K562 (cell line): ENCODE results near the gene AGPAT2. TPM values are rescaled to one million over a fixed set of nuclear protein-coding genes. Genes with fewer than 3 reads are reported as not detected.

Source experiments
- ASH1L ChIP-seq: fragments of 450-650 bp; IDR thresholded peaks from 2 replicates; pipeline ENCODE4 v1.6.1; 2018; ENCODE audit warnings: borderline replicate concordance, mild to moderate bottlenecking, low read depth; ENCODE audit not compliant: partially characterized antibody
- CBFB ChIP-seq: sonication (generic); formaldehyde crosslinking; IDR thresholded peaks from 2 replicates; pipeline ENCODE4 v1.4.0; 2020; ENCODE audit warnings: mild to moderate bottlenecking, missing genetic modification reagents
- CTBP1 ChIP-seq: fragments of 450-650 bp; IDR thresholded peaks from 2 replicates; pipeline ENCODE4 v1.6.1; 2016; ENCODE audit warnings: borderline replicate concordance
- FOXM1 ChIP-seq, 2 experiments: fragments of 450-650 bp in 1 of 2; sonication (generic) in 1 of 2; formaldehyde crosslinking in 1 of 2; IDR thresholded peaks; 2 replicates each; pipeline versions ENCODE4 v1.6.1 to v1.9.0; 2017 to 2022; ENCODE audit warnings: low read depth in 2 of 2, mild to moderate bottlenecking in 2 of 2, missing genetic modification reagents in 1 of 2, moderate library complexity in 1 of 2
- FOXO4 ChIP-seq: fragments of 450-650 bp; formaldehyde crosslinking; IDR thresholded peaks from 2 replicates; pipeline ENCODE4 v1.4.0; 2020; ENCODE audit warnings: mild to moderate bottlenecking, moderate library complexity
- HNRNPUL1 ChIP-seq: fragments of 200-400 bp; formaldehyde crosslinking; IDR thresholded peaks from 2 replicates; pipeline ENCODE4 v1.6.1; 2017; ENCODE audit warnings: low read length
- KDM2B ChIP-seq: fragments of 250-450 bp; sonication (Bioruptor Pico); IDR thresholded peaks from 2 replicates; pipeline ENCODE4 v1.8.0; 2021; ENCODE audit warnings: mild to moderate bottlenecking, moderate library complexity
- NFIC ChIP-seq: fragments of 450-650 bp; IDR thresholded peaks from 2 replicates; pipeline ENCODE4 v1.6.1; 2017; ENCODE audit warnings: mild to moderate bottlenecking, inconsistent platforms
- TFAP4 ChIP-seq: sonication (generic); formaldehyde crosslinking; IDR thresholded peaks from 2 replicates; pipeline ENCODE4 v1.8.0; 2022; ENCODE audit warnings: missing genetic modification reagents, mild to moderate bottlenecking, moderate library complexity, borderline replicate concordance
- THRAP3 ChIP-seq: fragments of 450-650 bp; IDR thresholded peaks from 2 replicates; pipeline ENCODE4 v1.6.1; 2016; ENCODE audit warnings: mild to moderate bottlenecking, inconsistent platforms, borderline replicate concordance
- U2AF2 ChIP-seq: fragments of 200-400 bp; formaldehyde crosslinking; optimal IDR thresholded peaks from 2 replicates; pipeline ENCODE3; 2017; ENCODE audit warnings: low read depth, mild to moderate bottlenecking, low read length
- UBTF ChIP-seq, 2 experiments: IDR thresholded peaks; 2 replicates each; pipeline ENCODE4 v1.6.1; 2012; ENCODE audit warnings: improper control_type of control experiment in 2 of 2, low read depth in 2 of 2, low read length in 2 of 2, borderline replicate concordance in 1 of 2
- ZNF124 ChIP-seq: sonication (generic); formaldehyde crosslinking; IDR thresholded peaks from 2 replicates; pipeline ENCODE4 v1.8.1; 2022; ENCODE audit warnings: missing genetic modification reagents
- polyA plus RNA-seq, 8 experiments: library from polyadenylated mRNA; depleted of rRNA in 4 of 8; stranded (reverse) in 5 of 8; unstranded in 3 of 8; fragments of >200 nt; fragmentation: Nextera tagmentation in 2 of 8; fragmentation: Illumina TruSeq in 1 of 8; extraction: Ambion mirVana in 2 of 8; extraction: Trizol in 1 of 8; gene quantifications; 2 replicates each; pipeline versions ENCODE4 v1.2.1 to v1.2.3, GENCODE V29; 2011 to 2014; ENCODE audit warnings: inconsistent platforms in 1 of 8, missing spikeins in 1 of 8
- total RNA-seq, 7 experiments: library from RNA; depleted of rRNA in 6 of 7; stranded (reverse); fragments of >200 nt in 6 of 7; fragmentation: Illumina TruSeq in 2 of 7; extraction: Trizol in 2 of 7; gene quantifications; 2 replicates each; pipeline versions ENCODE4 v1.2.1 to v1.2.3, GENCODE V29; 2011 to 2021; ENCODE audit warnings: low replicate concordance in 1 of 7
- TF ChIP-seq, protein P1 (sequence below): fragments of 250-450 bp; sonication (Bioruptor Pico); IDR thresholded peaks from 2 replicates; pipeline ENCODE4 v1.4.0; 2020; ENCODE audit warnings: borderline replicate concordance
- TF ChIP-seq, protein P2 (sequence below): fragments of 450-650 bp; IDR thresholded peaks from 2 replicates; pipeline ENCODE4 v1.6.1; 2017; ENCODE audit warnings: mild to moderate bottlenecking, moderate library complexity
- TF ChIP-seq, protein P3 (sequence below): fragments of 450-650 bp; IDR thresholded peaks from 2 replicates; pipeline ENCODE4 v1.6.1; 2016; ENCODE audit warnings: antibody characterized with exemption

Gene AGPAT2
- total and polyA plus RNA-seq, 9 of the 15 experiments (the other 6 are each of a cell fraction or from before 2014, with no cell fraction given), result 0.13 to 54.5 (median 23.9) TPM

DNA sequence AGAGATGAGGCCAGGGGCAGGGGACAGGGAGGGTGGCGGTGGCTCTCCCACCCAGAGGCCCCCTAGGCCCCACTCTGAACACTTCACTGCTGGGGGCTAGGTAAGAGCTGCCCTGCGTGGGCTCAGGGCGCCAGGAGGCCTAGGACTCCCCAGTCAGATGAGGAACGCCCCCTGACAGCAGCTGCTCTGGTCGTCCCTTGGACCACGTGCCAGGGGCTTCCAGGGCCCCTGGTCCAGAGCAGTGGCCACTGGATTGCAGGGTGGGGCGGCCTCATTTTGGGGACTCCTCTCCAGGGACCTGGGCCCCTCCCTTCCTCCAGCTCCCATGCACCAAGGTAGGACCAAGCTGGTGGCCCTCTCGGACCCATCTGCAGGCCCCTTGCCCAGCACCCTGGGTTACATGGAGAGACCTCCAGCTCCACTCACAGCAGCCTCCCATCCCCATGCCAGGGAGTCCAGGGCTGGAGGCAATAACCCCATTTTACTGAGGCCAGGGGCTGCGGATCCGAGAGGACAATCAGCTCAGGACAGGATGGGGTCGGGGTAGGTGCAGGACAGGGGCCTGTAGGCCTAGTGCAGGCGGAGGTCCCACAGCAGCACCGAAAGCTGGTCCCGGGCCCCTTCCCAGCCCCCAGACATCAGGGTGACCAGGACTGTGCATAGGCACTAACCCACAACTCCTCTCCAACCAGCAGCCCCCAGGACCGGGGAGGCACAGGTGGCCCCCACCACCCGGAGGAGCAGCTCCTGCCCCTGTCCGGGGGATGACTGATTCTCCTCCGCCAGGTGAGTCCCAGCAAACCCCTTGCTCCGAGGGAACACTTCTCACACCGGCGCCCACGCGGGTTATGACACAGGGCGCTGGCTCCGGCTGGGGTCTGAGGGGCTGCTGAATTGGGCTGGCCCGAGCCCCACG, 23.0 kb downstream of the AGPAT2 start (continued):
- TF ChIP-seq, protein P1, sequence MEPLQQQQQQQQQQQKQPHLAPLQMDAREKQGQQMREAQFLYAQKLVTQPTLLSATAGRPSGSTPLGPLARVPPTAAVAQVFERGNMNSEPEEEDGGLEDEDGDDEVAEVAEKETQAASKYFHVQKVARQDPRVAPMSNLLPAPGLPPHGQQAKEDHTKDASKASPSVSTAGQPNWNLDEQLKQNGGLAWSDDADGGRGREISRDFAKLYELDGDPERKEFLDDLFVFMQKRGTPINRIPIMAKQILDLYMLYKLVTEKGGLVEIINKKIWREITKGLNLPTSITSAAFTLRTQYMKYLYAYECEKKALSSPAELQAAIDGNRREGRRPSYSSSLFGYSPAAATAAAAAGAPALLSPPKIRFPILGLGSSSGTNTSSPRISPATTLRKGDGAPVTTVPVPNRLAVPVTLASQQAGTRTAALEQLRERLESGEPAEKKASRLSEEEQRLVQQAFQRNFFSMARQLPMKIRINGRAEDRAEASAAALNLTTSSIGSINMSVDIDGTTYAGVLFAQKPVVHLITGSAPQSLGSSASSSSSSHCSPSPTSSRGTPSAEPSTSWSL (CRISPR knock-in tag), result no peak
- no peak for TF ChIP-seq ZNF124 (CRISPR knock-in tag)
- TF ChIP-seq HNRNPUL1, result no peak
- TF ChIP-seq KDM2B (CRISPR knock-in tag), result no peak
- TF ChIP-seq NFIC, result no peak
- TF ChIP-seq, protein P2, sequence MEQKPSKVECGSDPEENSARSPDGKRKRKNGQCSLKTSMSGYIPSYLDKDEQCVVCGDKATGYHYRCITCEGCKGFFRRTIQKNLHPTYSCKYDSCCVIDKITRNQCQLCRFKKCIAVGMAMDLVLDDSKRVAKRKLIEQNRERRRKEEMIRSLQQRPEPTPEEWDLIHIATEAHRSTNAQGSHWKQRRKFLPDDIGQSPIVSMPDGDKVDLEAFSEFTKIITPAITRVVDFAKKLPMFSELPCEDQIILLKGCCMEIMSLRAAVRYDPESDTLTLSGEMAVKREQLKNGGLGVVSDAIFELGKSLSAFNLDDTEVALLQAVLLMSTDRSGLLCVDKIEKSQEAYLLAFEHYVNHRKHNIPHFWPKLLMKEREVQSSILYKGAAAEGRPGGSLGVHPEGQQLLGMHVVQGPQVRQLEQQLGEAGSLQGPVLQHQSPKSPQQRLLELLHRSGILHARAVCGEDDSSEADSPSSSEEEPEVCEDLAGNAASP, result no peak
- TF ChIP-seq, protein P3, sequence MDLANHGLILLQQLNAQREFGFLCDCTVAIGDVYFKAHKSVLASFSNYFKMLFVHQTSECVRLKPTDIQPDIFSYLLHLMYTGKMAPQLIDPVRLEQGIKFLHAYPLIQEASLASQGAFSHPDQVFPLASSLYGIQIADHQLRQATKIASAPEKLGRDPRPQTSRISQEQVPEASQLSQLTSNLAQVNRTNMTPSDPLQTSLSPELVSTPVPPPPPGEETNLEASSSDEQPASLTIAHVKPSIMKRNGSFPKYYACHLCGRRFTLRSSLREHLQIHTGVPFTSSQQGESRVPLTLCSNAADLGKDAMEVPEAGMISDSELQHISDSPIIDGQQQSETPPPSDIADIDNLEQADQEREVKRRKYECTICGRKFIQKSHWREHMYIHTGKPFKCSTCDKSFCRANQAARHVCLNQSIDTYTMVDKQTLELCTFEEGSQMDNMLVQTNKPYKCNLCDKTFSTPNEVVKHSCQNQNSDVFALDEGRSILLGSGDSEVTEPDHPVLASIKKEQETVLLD, result no peak
- no peak for TF ChIP-seq FOXM1 (IDR thresholded peaks at IDR 0.05; ENCODE audit: low read depth)
- no peak for TF ChIP-seq FOXM1 (CRISPR knock-in tag; IDR thresholded peaks at IDR 0.05; ENCODE audit: low read depth)
- no peak for TF ChIP-seq CBFB (CRISPR knock-in tag)
- no peak for TF ChIP-seq FOXO4 (CRISPR knock-in tag)
- no peak for TF ChIP-seq CTBP1
- TF ChIP-seq UBTF (IDR thresholded peaks at IDR 0.05; ENCODE audit: borderline replicate concordance in 1 of 2, low read depth in 2 of 2, low read length in 2 of 2), result peak in 1 of 2 experiments; percentile 55; a peak in 1 of 4 replicates
- TF ChIP-seq U2AF2, result no peak
- no peak for TF ChIP-seq THRAP3
- peak; percentile 73 for TF ChIP-seq TFAP4 (CRISPR knock-in tag)
- TF ChIP-seq ASH1L, result no peak
